ENCODE measurements around the gene TMEM178B.
A peak's percentile ranks its signal among the peaks of the same experiment; 100 is the strongest.

TMEM178B gene

DNA sequence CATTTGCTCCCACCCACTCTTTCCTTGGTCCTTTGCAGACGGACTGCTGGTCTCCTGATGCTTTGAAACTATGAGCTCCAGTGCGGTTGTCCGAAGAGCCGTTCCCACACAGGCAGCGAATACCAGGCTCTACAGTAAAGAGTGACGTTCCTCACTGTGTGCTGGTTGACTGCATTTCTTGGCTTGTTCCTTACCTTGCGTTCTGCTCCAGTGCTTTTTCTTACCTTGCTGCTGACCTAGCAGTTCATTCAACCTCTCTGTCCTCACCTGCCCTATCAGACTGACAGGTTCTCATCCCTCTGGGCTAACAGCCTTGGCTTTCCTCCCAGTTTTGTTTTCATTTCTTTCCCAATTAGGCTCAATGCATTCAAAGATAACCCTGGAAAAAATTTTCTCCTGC is 214.8 kb downstream of the TMEM178B start:
- Histone ChIP-seq H3K4me3 (ENCODE audit: low read depth in 1 of 5, low read length in 5 of 5) (no peak overlapping the region), H3K4me1 (ENCODE audit: control insufficient read depth in 5 of 5, insufficient read depth in 5 of 5, low read length in 5 of 5) (peaks cover 0 to 6% (median 0%) of the 10 kb centered on the region in 5 donors), H3K9ac (ENCODE audit: low read length in 5 of 5) (no peak overlapping the region), H3K36me3 (ENCODE audit: control insufficient read depth in 5 of 5, insufficient read depth in 5 of 5, low read length in 5 of 5) (no peaks in the 10 kb centered on the region), H3K27me3 (ENCODE audit: control insufficient read depth in 5 of 5, insufficient read depth in 4 of 5, low read length in 5 of 5) (peaks cover 0 to 3% (median 0%) of the 10 kb centered on the region in 5 donors), H3K27ac (ENCODE audit: low read depth, low read length) (no peak overlapping the region), H3K9me3 (ENCODE audit: control insufficient read depth in 5 of 5, low read length in 5 of 5) (no peaks in the 10 kb centered on the region)

DNA sequence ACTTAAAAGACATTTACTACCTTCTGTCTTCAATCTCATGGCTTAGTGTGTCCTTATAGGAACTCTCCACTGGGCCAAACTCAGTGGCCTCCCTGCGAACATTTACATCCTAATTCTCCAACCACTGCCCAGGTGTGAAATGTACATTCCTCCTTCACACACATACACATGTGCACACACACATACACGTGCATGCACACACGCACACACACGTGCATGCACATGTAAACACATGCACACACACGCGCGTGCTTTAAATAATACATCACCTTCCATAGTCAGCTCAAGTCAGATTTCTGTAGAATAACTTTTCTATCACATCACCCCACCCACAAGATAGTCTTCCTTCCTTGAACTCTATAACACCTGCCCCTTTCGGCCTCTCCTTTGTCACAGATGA is 216.5 kb downstream of the TMEM178B start:
- H3K27me3 ChIP-seq (ENCODE audit: control insufficient read depth in 5 of 5, insufficient read depth in 4 of 5, low read length in 5 of 5): peaks cover 0 to 3% (median 0%) of the 10 kb centered on the region in 5 donors
- no peaks in the 10 kb centered on the region for H3K9me3 ChIP-seq (ENCODE audit: control insufficient read depth in 5 of 5, low read length in 5 of 5)
- H3K4me3 ChIP-seq (ENCODE audit: low read depth in 1 of 5, low read length in 5 of 5): no peak overlapping the region
- peaks cover 0 to 4% (median 0%) of the 10 kb centered on the region in 5 donors for H3K4me1 ChIP-seq (ENCODE audit: control insufficient read depth in 5 of 5, insufficient read depth in 5 of 5, low read length in 5 of 5)
- H3K27ac ChIP-seq (ENCODE audit: low read depth, low read length): no peak overlapping the region
- no peaks in the 10 kb centered on the region for H3K36me3 ChIP-seq (ENCODE audit: control insufficient read depth in 5 of 5, insufficient read depth in 5 of 5, low read length in 5 of 5)
- H3K9ac ChIP-seq (ENCODE audit: low read length in 5 of 5): no peak overlapping the region

DNA sequence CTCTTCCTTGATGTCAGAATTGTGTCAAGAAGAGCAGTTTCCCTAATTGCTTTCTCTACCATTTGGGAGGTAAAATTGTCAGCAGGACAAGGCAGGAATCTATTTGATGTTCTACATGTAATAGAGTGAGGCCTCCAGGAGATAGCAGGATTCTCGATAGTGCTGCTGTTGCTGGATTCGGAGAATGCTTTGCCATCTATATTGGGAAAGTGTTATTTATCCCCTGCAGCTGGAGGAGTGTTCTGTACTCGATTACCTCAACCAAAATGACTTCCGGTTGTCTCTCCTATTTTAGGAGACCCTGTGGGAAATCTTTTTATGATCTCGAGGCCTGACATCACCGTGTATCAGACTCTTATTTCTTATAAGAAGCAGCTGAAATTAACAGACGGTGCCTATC is 217.1 kb downstream of the TMEM178B start:
- peaks cover 0 to 3% (median 0%) of the 10 kb centered on the region in 5 donors for H3K27me3 ChIP-seq (ENCODE audit: control insufficient read depth in 5 of 5, insufficient read depth in 4 of 5, low read length in 5 of 5)
- H3K27ac ChIP-seq (ENCODE audit: low read depth, low read length): no peak overlapping the region
- peaks cover 0 to 4% (median 0%) of the 10 kb centered on the region in 5 donors for H3K4me1 ChIP-seq (ENCODE audit: control insufficient read depth in 5 of 5, insufficient read depth in 5 of 5, low read length in 5 of 5)
- peak overlapping the region in 2 of 5 donors; percentile 4 to 49 for H3K4me3 ChIP-seq (ENCODE audit: low read depth in 1 of 5, low read length in 5 of 5)
- H3K9ac ChIP-seq (ENCODE audit: low read length in 5 of 5): no peak overlapping the region
- H3K36me3 ChIP-seq (ENCODE audit: control insufficient read depth in 5 of 5, insufficient read depth in 5 of 5, low read length in 5 of 5): no peaks in the 10 kb centered on the region
- no peaks in the 10 kb centered on the region for H3K9me3 ChIP-seq (ENCODE audit: control insufficient read depth in 5 of 5, low read length in 5 of 5)

- H3K4me1 ChIP-seq (ENCODE audit: control insufficient read depth in 5 of 5, insufficient read depth in 5 of 5, low read length in 5 of 5): peaks cover 0 to 4% (median 0%) of the 10 kb centered on the region in 5 donors
Observed at GRCh38 chr7:141291541-141291940, 217.7 kb downstream of the TMEM178B start.

GRCh38 chr7:141294143-141294829 is 220.4 kb downstream of the TMEM178B start:
- no peak overlapping the region for H3K4me3 ChIP-seq (ENCODE audit: low read depth in 1 of 5, low read length in 5 of 5)
- H3K4me1 ChIP-seq (ENCODE audit: control insufficient read depth in 5 of 5, insufficient read depth in 5 of 5, low read length in 5 of 5): peaks cover 0 to 4% (median 0%) of the 10 kb centered on the region in 5 donors
- H3K9ac ChIP-seq (ENCODE audit: low read length in 5 of 5): no peak overlapping the region
- no peaks in the 10 kb centered on the region for H3K27me3 ChIP-seq (ENCODE audit: control insufficient read depth in 5 of 5, insufficient read depth in 4 of 5, low read length in 5 of 5)
- no peaks in the 10 kb centered on the region for H3K9me3 ChIP-seq (ENCODE audit: control insufficient read depth in 5 of 5, low read length in 5 of 5)
- H3K36me3 ChIP-seq (ENCODE audit: control insufficient read depth in 5 of 5, insufficient read depth in 5 of 5, low read length in 5 of 5): no peaks in the 10 kb centered on the region
- H3K27ac ChIP-seq (ENCODE audit: low read depth, low read length): no peak overlapping the region

More at GRCh38 chr7:141291541-141291940, 217.7 kb downstream of the TMEM178B start:
- H3K36me3 ChIP-seq (ENCODE audit: control insufficient read depth in 5 of 5, insufficient read depth in 5 of 5, low read length in 5 of 5): no peaks in the 10 kb centered on the region
- H3K27ac ChIP-seq (ENCODE audit: low read depth, low read length): no peak overlapping the region
- H3K9me3 ChIP-seq (ENCODE audit: control insufficient read depth in 5 of 5, low read length in 5 of 5): no peaks in the 10 kb centered on the region
- H3K4me3 ChIP-seq (ENCODE audit: low read depth in 1 of 5, low read length in 5 of 5): peak overlapping the region in 4 of 5 donors; percentile 4 to 49 (median 19)
- peaks cover 0 to 3% (median 0%) of the 10 kb centered on the region in 5 donors for H3K27me3 ChIP-seq (ENCODE audit: control insufficient read depth in 5 of 5, insufficient read depth in 4 of 5, low read length in 5 of 5)
- H3K9ac ChIP-seq (ENCODE audit: low read length in 5 of 5): no peak overlapping the region

DNA sequence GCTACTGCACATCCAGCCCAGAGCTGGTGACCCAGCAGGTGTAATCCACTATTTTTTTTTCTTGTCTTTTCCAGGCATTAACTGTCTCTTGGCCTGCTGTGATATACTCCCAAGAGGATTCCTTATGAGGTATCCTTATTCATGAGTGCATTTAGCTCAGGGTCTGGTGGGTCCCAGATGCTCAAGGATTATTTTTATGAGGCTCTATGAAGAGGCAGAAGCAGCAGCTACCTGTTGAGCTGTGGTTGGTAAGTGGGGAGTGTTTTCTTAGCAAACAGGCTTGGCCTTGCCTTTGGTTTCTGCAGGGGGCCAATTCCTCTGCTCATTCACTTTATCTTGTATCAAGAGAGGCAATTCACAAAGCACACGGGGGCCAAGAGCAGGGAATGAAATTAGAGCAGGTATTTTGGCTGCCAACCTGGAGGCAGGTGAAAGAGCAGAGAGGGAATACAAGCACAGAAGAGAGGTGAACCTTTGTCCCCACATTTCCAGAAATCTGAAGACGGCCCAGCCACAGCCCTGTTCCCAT is 221.6 kb downstream of the TMEM178B start:
- Histone ChIP-seq H3K27me3 (ENCODE audit: control insufficient read depth in 5 of 5, insufficient read depth in 4 of 5, low read length in 5 of 5) (no peaks in the 10 kb centered on the region), H3K4me1 (ENCODE audit: control insufficient read depth in 5 of 5, insufficient read depth in 5 of 5, low read length in 5 of 5) (peaks cover 0 to 3% (median 0%) of the 10 kb centered on the region in 5 donors), H3K9me3 (ENCODE audit: control insufficient read depth in 5 of 5, low read length in 5 of 5) (peaks cover 0 to 2% (median 0%) of the 10 kb centered on the region in 5 donors)

GRCh38 chr7:141300816-141301215 is 227.0 kb downstream of the TMEM178B start:
- no peak overlapping the region for H3K9ac ChIP-seq (ENCODE audit: low read length in 5 of 5)
- no peak overlapping the region for H3K27ac ChIP-seq (ENCODE audit: low read depth, low read length)
- H3K4me1 ChIP-seq (ENCODE audit: control insufficient read depth in 5 of 5, insufficient read depth in 5 of 5, low read length in 5 of 5): no peaks in the 10 kb centered on the region
- peaks cover 0 to 2% (median 0%) of the 10 kb centered on the region in 5 donors for H3K9me3 ChIP-seq (ENCODE audit: control insufficient read depth in 5 of 5, low read length in 5 of 5)
- H3K36me3 ChIP-seq (ENCODE audit: control insufficient read depth in 5 of 5, insufficient read depth in 5 of 5, low read length in 5 of 5): no peaks in the 10 kb centered on the region
- H3K27me3 ChIP-seq (ENCODE audit: control insufficient read depth in 5 of 5, insufficient read depth in 4 of 5, low read length in 5 of 5): no peaks in the 10 kb centered on the region
- H3K4me3 ChIP-seq (ENCODE audit: low read depth in 1 of 5, low read length in 5 of 5): no peak overlapping the region

More for the DNA sequence above, 221.6 kb downstream of the TMEM178B start:
- Histone ChIP-seq H3K9ac (ENCODE audit: low read length in 5 of 5) (no peak overlapping the region), H3K27ac (ENCODE audit: low read depth, low read length) (no peak overlapping the region), H3K4me3 (ENCODE audit: low read depth in 1 of 5, low read length in 5 of 5) (no peak overlapping the region), H3K36me3 (ENCODE audit: control insufficient read depth in 5 of 5, insufficient read depth in 5 of 5, low read length in 5 of 5) (no peaks in the 10 kb centered on the region)

DNA sequence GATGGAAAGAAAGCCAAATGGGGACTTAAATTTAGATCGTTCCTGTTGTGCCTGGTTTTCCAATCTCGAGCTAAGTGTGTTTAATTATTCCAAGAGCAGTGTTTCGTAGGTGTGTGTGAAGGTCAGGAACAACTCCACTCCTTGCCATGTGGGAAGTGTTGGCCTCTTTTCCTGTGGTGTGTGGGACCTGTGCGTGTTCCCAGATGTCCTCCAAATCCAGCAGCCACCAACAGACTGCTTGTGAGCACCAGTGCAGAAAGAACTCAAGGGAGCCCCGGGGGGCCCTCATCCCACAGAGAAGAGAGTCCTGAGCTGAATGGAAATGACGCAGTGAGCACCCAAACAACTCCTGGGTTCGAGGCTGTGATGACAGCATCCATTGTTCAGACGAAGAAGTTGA is 227.7 kb downstream of the TMEM178B start:
- no peaks in the 10 kb centered on the region for H3K36me3 ChIP-seq (ENCODE audit: control insufficient read depth in 5 of 5, insufficient read depth in 5 of 5, low read length in 5 of 5)
- no peak overlapping the region for H3K27ac ChIP-seq (ENCODE audit: low read depth, low read length)
- H3K4me1 ChIP-seq (ENCODE audit: control insufficient read depth in 5 of 5, insufficient read depth in 5 of 5, low read length in 5 of 5): no peaks in the 10 kb centered on the region
- H3K4me3 ChIP-seq (ENCODE audit: low read depth in 1 of 5, low read length in 5 of 5): no peak overlapping the region
- peaks cover 0 to 2% (median 0%) of the 10 kb centered on the region in 5 donors for H3K9me3 ChIP-seq (ENCODE audit: control insufficient read depth in 5 of 5, low read length in 5 of 5)
- H3K9ac ChIP-seq (ENCODE audit: low read length in 5 of 5): no peak overlapping the region
- no peaks in the 10 kb centered on the region for H3K27me3 ChIP-seq (ENCODE audit: control insufficient read depth in 5 of 5, insufficient read depth in 4 of 5, low read length in 5 of 5)

DNA sequence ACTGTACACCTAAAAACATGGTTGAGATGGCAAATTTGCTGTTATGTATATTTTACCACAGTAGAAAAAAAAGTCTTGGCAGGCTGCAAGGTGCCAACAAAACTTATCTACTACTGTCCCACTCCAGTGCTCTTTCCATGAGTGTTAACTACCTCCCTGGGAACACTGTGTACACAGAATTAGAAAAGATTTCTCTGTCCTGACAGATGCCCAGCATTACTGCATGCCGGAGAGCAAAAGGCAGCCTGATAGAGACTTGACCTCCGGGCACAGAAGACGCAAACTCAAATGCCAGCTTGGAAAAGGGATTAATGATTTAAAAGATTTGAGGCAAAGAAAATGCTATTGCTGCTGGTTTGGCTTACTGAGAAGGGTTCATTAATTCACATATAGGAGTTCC is 228.8 kb downstream of the TMEM178B start:
- no peaks in the 10 kb centered on the region for H3K4me1 ChIP-seq (ENCODE audit: control insufficient read depth in 5 of 5, insufficient read depth in 5 of 5, low read length in 5 of 5)
- peaks cover 0 to 2% (median 0%) of the 10 kb centered on the region in 5 donors for H3K9me3 ChIP-seq (ENCODE audit: control insufficient read depth in 5 of 5, low read length in 5 of 5)
- no peak overlapping the region for H3K9ac ChIP-seq (ENCODE audit: low read length in 5 of 5)
- no peak overlapping the region for H3K27ac ChIP-seq (ENCODE audit: low read depth, low read length)
- no peak overlapping the region for H3K4me3 ChIP-seq (ENCODE audit: low read depth in 1 of 5, low read length in 5 of 5)
- no peaks in the 10 kb centered on the region for H3K27me3 ChIP-seq (ENCODE audit: control insufficient read depth in 5 of 5, insufficient read depth in 4 of 5, low read length in 5 of 5)
- no peaks in the 10 kb centered on the region for H3K36me3 ChIP-seq (ENCODE audit: control insufficient read depth in 5 of 5, insufficient read depth in 5 of 5, low read length in 5 of 5)

DNA sequence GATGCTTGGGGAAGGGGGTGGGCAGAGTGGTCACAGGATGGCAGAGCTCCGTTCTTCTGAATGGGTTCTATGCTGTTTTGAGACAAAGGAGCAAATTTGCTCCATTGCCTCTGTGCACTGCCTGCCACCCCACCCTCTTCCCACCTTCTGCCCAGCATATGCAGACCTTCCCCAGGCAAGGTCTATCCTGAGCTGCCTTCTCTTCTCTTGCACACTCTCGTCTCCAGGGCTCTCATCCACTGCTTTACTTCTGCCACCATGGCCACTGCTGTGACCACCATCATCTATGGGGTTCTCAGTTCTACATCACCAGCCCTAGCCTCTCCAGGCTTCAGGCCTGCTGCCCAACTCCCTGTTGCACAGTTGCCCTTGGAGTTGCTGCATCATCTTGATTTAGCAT is 230.4 kb downstream of the TMEM178B start:
- H3K27me3 ChIP-seq (ENCODE audit: control insufficient read depth in 5 of 5, insufficient read depth in 4 of 5, low read length in 5 of 5): no peaks in the 10 kb centered on the region
- H3K4me1 ChIP-seq (ENCODE audit: control insufficient read depth in 5 of 5, insufficient read depth in 5 of 5, low read length in 5 of 5): no peaks in the 10 kb centered on the region
- no peaks in the 10 kb centered on the region for H3K36me3 ChIP-seq (ENCODE audit: control insufficient read depth in 5 of 5, insufficient read depth in 5 of 5, low read length in 5 of 5)
- no peak overlapping the region for H3K27ac ChIP-seq (ENCODE audit: low read depth, low read length)
- H3K4me3 ChIP-seq (ENCODE audit: low read depth in 1 of 5, low read length in 5 of 5): no peak overlapping the region
- peaks cover 0 to 2% (median 0%) of the 10 kb centered on the region in 5 donors for H3K9me3 ChIP-seq (ENCODE audit: control insufficient read depth in 5 of 5, low read length in 5 of 5)
- no peak overlapping the region for H3K9ac ChIP-seq (ENCODE audit: low read length in 5 of 5)
